ENCODE data around the gene GMPPA. TPM values are rescaled to one million over a fixed set of nuclear protein-coding genes. Genes with fewer than 3 reads are reported as not detected.

The GMPPA gene
- polyA plus RNA-seq, 1 donor (not counting 4 experiments of a cell fraction or from before 2014, with no cell fraction given) = 50.6 TPM

GRCh38 chr2:219537657-219538488 lies 39.2 kb downstream of the GMPPA start:
- dilution Hi-C loops (cut with MboI; ENCODE audit: extremely low pct_ligation_motif_present, low sequenced_read_pairs) = no loop called here
- no peak overlapping the region for H3K27ac ChIP-seq (ENCODE audit: control insufficient read depth, insufficient read depth, low read length)
- no peak overlapping the region for H3K9ac ChIP-seq (ENCODE audit: control insufficient read depth, extremely low read depth, insufficient read depth, low read length)
- no peaks in the 10 kb centered on the region for H3K9me3 ChIP-seq (ENCODE audit: control insufficient read depth, low read depth, low read length)
- no peaks in the 10 kb centered on the region for H3K9me1 ChIP-seq (ENCODE audit: control insufficient read depth, extremely low read depth, insufficient read depth, low read length)
- no peak for FAIRE-seq
- H3K36me3 ChIP-seq (ENCODE audit: control insufficient read depth in 2 of 2, extremely low read depth in 1 of 2, insufficient read depth in 2 of 2, low read length in 2 of 2) = peaks cover 20 to 23% of the 10 kb centered on the region in 2 experiments
- no peak overlapping the region for H2AFZ ChIP-seq (ENCODE audit: control insufficient read depth, low read length)
- peaks cover 20% of the 10 kb centered on the region for H3K4me1 ChIP-seq (ENCODE audit: control insufficient read depth, extremely low read depth, insufficient read depth, low read length)
- no peak for DNase-seq (ENCODE audit: low read depth, low spot score)
- peak overlapping the region; percentile 25 for H3K4me2 ChIP-seq (ENCODE audit: control insufficient read depth, extremely low read depth, insufficient read depth, low read depth, low read length)
- no peak overlapping the region for H3K4me3 ChIP-seq (ENCODE audit: control insufficient read depth in 2 of 3, extremely low read depth in 1 of 3, insufficient read depth in 2 of 3, low read depth in 1 of 3, low read length in 3 of 3)
- H4K20me1 ChIP-seq (ENCODE audit: control insufficient read depth, extremely low read depth, insufficient read depth, low read length) = peaks cover 10% of the 10 kb centered on the region
- peaks cover 33% of the 10 kb centered on the region for H3K79me2 ChIP-seq (ENCODE audit: control insufficient read depth, insufficient read depth, low read length)
- no peak for TF ChIP-seq EZH2 (IDR thresholded peaks at IDR 0.05; ENCODE audit: low read length)
- TF ChIP-seq, protein P1, sequence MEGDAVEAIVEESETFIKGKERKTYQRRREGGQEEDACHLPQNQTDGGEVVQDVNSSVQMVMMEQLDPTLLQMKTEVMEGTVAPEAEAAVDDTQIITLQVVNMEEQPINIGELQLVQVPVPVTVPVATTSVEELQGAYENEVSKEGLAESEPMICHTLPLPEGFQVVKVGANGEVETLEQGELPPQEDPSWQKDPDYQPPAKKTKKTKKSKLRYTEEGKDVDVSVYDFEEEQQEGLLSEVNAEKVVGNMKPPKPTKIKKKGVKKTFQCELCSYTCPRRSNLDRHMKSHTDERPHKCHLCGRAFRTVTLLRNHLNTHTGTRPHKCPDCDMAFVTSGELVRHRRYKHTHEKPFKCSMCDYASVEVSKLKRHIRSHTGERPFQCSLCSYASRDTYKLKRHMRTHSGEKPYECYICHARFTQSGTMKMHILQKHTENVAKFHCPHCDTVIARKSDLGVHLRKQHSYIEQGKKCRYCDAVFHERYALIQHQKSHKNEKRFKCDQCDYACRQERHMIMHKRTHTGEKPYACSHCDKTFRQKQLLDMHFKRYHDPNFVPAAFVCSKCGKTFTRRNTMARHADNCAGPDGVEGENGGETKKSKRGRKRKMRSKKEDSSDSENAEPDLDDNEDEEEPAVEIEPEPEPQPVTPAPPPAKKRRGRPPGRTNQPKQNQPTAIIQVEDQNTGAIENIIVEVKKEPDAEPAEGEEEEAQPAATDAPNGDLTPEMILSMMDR (optimal IDR thresholded peaks at IDR 0.05 in 1 of 3, IDR thresholded peaks at IDR 0.05 in 1 of 3, conservative IDR thresholded peaks at IDR 0.05 in 1 of 3; ENCODE audit: extremely low read depth in 1 of 3, insufficient read depth in 2 of 3, low read length in 3 of 3) = peak in 1 of 3 experiments; percentile 17
- H3K27me3 ChIP-seq (ENCODE audit: control insufficient read depth, extremely low read depth, insufficient read depth, low read length) = no peaks in the 10 kb centered on the region

- dilution Hi-C loops (cut with MboI; ENCODE audit: extremely low pct_ligation_motif_present, low sequenced_read_pairs) = no loop called here
Measured at GRCh38 chr2:219538504-219538951, 39.8 kb downstream of the GMPPA start.

More at GRCh38 chr2:219538504-219538951, 39.8 kb downstream of the GMPPA start:
- no peak overlapping the region for H3K4me3 ChIP-seq (ENCODE audit: control insufficient read depth in 2 of 3, extremely low read depth in 1 of 3, insufficient read depth in 2 of 3, low read depth in 1 of 3, low read length in 3 of 3)
- no peaks in the 10 kb centered on the region for H3K9me1 ChIP-seq (ENCODE audit: control insufficient read depth, extremely low read depth, insufficient read depth, low read length)
- FAIRE-seq (no peak), DNase-seq (ENCODE audit: low read depth, low spot score) (no peak)
- H3K4me2 ChIP-seq (ENCODE audit: control insufficient read depth, extremely low read depth, insufficient read depth, low read depth, low read length) = no peak overlapping the region
- peaks cover 33% of the 10 kb centered on the region for H3K79me2 ChIP-seq (ENCODE audit: control insufficient read depth, insufficient read depth, low read length)
- no peak overlapping the region for H2AFZ ChIP-seq (ENCODE audit: control insufficient read depth, low read length)
- H3K9ac ChIP-seq (ENCODE audit: control insufficient read depth, extremely low read depth, insufficient read depth, low read length) = no peak overlapping the region
- no peak for TF ChIP-seq EZH2 (IDR thresholded peaks at IDR 0.05; ENCODE audit: low read length)
- no peaks in the 10 kb centered on the region for H3K9me3 ChIP-seq (ENCODE audit: control insufficient read depth, low read depth, low read length)
- peaks cover 10% of the 10 kb centered on the region for H4K20me1 ChIP-seq (ENCODE audit: control insufficient read depth, extremely low read depth, insufficient read depth, low read length)
- H3K36me3 ChIP-seq (ENCODE audit: control insufficient read depth in 2 of 2, extremely low read depth in 1 of 2, insufficient read depth in 2 of 2, low read length in 2 of 2) = peaks cover 20 to 23% of the 10 kb centered on the region in 2 experiments
- no peak overlapping the region for H3K27ac ChIP-seq (ENCODE audit: control insufficient read depth, insufficient read depth, low read length)
- peaks cover 20% of the 10 kb centered on the region for H3K4me1 ChIP-seq (ENCODE audit: control insufficient read depth, extremely low read depth, insufficient read depth, low read length)
- no peaks in the 10 kb centered on the region for H3K27me3 ChIP-seq (ENCODE audit: control insufficient read depth, extremely low read depth, insufficient read depth, low read length)
